Natural killer cell (primary cell): ENCODE results near the gene MPDU1. TPM values are rescaled to one million over a fixed set of nuclear protein-coding genes. Genes with fewer than 3 reads are reported as not detected.

ENCODE experiments used
- ATAC-seq, 3 donors: fragments of 150-1000 bp in 2 of 3; fragments of 200-7000 bp in 1 of 3; cut with Tn5 transposase; 1 replicate in 1 of 3; 2 replicates in 2 of 3; pipeline ENCODE4 v1.10.0; 2021; ENCODE audit warnings: mild to moderate bottlenecking in 2 of 3, moderate library complexity in 2 of 3
- DNase-seq, 2 donors: peaks; one replicate each; pipeline versions ENCODE4 v3.0.0 to v3.0.0-alpha.2; 2013 to 2021; ENCODE audit warnings: mixed read lengths in 1 of 2
- H3K27ac ChIP-seq: one replicate; pipeline ENCODE4 v1.5.1; 2013; ENCODE audit warnings: mild to moderate bottlenecking, low read length
- H3K27me3 ChIP-seq: one replicate; pipeline ENCODE4 v1.6.1; 2013; ENCODE audit warnings: low read length; ENCODE audit not compliant: control insufficient read depth, insufficient read depth
- H3K36me3 ChIP-seq: one replicate; pipeline ENCODE4 v1.6.1; 2013; ENCODE audit warnings: low read length; ENCODE audit not compliant: control insufficient read depth, insufficient read depth
- H3K4me1 ChIP-seq: one replicate; pipeline ENCODE4 v1.6.1; 2013; ENCODE audit warnings: low read length; ENCODE audit not compliant: control insufficient read depth, insufficient read depth
- H3K4me3 ChIP-seq: one replicate; pipeline ENCODE4 v1.5.1; 2013; ENCODE audit warnings: low read length
- H3K9me3 ChIP-seq: one replicate; pipeline ENCODE4 v1.6.1; 2013; ENCODE audit warnings: low read length; ENCODE audit not compliant: control insufficient read depth, insufficient read depth
- H3K27ac Mint-ChIP-seq, 2 donors: one replicate each; pipeline ENCODE4 v1.8.0; 2022; ENCODE audit warnings: mild to moderate bottlenecking in 2 of 2, mixed read lengths in 2 of 2, moderate library complexity in 1 of 2
- H3K27me3 Mint-ChIP-seq, 2 donors: one replicate each; pipeline ENCODE4 v1.8.0; 2022; ENCODE audit warnings: low read depth in 2 of 2, mixed read lengths in 2 of 2
- H3K36me3 Mint-ChIP-seq: one replicate; pipeline ENCODE4 v1.8.0; 2022; ENCODE audit warnings: mixed read lengths
- H3K4me1 Mint-ChIP-seq, 2 donors: one replicate each; pipeline ENCODE4 v1.8.0; 2022; ENCODE audit warnings: mixed read lengths in 2 of 2
- H3K4me3 Mint-ChIP-seq: one replicate; pipeline ENCODE4 v1.8.0; 2022; ENCODE audit warnings: mild to moderate bottlenecking, moderate library complexity, mixed read lengths
- H3K9me3 Mint-ChIP-seq, 2 donors: one replicate each; pipeline ENCODE4 v1.8.0; 2022; ENCODE audit warnings: mixed read lengths in 2 of 2
- WGBS: methylation state at CpG from one replicate; pipeline ENCODE4 v1.1.7; 2013; ENCODE audit warnings: missing lambda C conversion rate; ENCODE audit not compliant: insufficient coverage; 5-methylcytosine and 5-hydroxymethylcytosine counted together
- intact Hi-C: fragments of 100-400 bp; cut with micrococcal nuclease; formaldehyde crosslinking; loops from one replicate; pipeline ENCODE4 v1.14.2; 2022
- total RNA-seq, 4 donors: library from RNA; stranded (reverse); fragments of 120-200 nt in 1 of 4; gene quantifications; one replicate each; pipeline versions ENCODE4 v1.2.3 to v1.2.4, GENCODE V29; 2013 to 2022
- TF ChIP-seq, protein P1 (sequence below): fragments of 200-600 bp; IDR thresholded peaks from one replicate; pipeline ENCODE4 v1.8.0; 2022; ENCODE audit warnings: antibody characterized with exemption

MPDU1 gene
- total RNA-seq, 3 donors from 2014 or later (not counting 1 experiment from before 2014, with no cell fraction given), result 26.3 to 29.2 (median 27.1) TPM

DNA sequence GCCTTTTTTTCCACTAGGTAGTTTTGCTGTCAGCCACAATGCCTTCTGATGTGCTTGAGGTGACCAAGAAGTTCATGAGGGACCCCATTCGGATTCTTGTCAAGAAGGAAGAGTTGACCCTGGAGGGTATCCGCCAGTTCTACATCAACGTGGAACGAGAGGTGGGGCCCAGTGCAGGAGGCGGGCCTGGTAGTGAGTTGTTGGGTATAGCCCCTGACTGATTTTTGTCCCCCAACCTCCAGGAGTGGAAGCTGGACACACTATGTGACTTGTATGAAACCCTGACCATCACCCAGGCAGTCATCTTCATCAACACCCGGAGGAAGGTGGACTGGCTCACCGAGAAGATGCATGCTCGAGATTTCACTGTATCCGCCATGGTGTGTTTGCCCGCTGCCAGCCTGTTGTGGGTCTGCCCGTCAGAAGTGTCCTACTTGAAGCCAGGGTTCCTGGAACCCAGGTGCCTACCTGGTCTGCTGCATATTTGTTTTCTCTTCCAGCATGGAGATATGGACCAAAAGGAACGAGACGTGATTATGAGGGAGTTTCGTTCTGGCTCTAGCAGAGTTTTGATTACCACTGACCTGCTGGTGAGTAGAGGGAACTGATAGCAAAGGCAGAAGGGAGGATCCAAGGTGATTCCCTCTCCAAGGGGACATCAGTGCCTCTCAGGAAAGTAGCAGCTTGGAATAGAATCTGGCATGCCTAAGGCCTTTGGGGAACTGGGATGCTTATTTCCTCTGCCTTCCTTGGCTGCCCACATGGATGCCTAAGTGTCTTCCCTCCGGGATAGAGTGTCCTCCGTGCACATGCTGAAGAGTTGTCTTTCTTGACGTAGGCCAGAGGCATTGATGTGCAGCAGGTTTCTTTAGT lies 6.1 kb upstream of the MPDU1 start:
- no peaks in the 10 kb centered on the region for H3K9me3 ChIP-seq
- H3K4me1 ChIP-seq, result peaks cover 68% of the 10 kb centered on the region
- no peaks in the 10 kb centered on the region for H3K27me3 Mint-ChIP-seq
- H3K4me3 Mint-ChIP-seq, result no peak overlapping the region
- H3K36me3 ChIP-seq, result peaks cover 49% of the 10 kb centered on the region
- TF ChIP-seq, protein P1, sequence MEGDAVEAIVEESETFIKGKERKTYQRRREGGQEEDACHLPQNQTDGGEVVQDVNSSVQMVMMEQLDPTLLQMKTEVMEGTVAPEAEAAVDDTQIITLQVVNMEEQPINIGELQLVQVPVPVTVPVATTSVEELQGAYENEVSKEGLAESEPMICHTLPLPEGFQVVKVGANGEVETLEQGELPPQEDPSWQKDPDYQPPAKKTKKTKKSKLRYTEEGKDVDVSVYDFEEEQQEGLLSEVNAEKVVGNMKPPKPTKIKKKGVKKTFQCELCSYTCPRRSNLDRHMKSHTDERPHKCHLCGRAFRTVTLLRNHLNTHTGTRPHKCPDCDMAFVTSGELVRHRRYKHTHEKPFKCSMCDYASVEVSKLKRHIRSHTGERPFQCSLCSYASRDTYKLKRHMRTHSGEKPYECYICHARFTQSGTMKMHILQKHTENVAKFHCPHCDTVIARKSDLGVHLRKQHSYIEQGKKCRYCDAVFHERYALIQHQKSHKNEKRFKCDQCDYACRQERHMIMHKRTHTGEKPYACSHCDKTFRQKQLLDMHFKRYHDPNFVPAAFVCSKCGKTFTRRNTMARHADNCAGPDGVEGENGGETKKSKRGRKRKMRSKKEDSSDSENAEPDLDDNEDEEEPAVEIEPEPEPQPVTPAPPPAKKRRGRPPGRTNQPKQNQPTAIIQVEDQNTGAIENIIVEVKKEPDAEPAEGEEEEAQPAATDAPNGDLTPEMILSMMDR, result no peak
- WGBS, result 92% methylated on average over 17 of the region's 17 CpGs
- intact Hi-C loops, result no loop called here
- H3K27ac Mint-ChIP-seq, result peak overlapping the region; percentile 93 to 98
- no peaks in the 10 kb centered on the region for H3K9me3 Mint-ChIP-seq
- ATAC-seq (no peak), DNase-seq (no peak)
- no peaks in the 10 kb centered on the region for H3K27me3 ChIP-seq
- H3K36me3 Mint-ChIP-seq, result peaks cover 15% of the 10 kb centered on the region
- H3K4me1 Mint-ChIP-seq, result peaks cover 55 to 66% of the 10 kb centered on the region in 2 donors
- no peak overlapping the region for H3K27ac ChIP-seq
- no peak overlapping the region for H3K4me3 ChIP-seq

GRCh38 chr17:7579001-7579833 lies 4.4 kb upstream of the MPDU1 start, which contains the start of gene CD68:
CD68 (plus strand) TSS chr17:7579638; CDS start chr17:7579678, 40 bp downstream.
- Histone ChIP-seq H3K36me3 (peaks cover 47% of the 10 kb centered on the region), H3K27me3 (no peaks in the 10 kb centered on the region), H3K27ac (peak within 1 kb of the TSS; percentile 71), H3K4me3 (peak within 1 kb of the TSS; percentile 0), H3K9me3 (no peaks in the 10 kb centered on the region), H3K4me1 (peaks cover 75% of the 10 kb centered on the region)
- peaks cover 58 to 65% of the 10 kb centered on the region in 2 donors for H3K4me1 Mint-ChIP-seq
- TF ChIP-seq, protein P1, result no peak
- H3K27me3 Mint-ChIP-seq, result no peaks in the 10 kb centered on the region
- intact Hi-C loops, result no loop called here
- H3K36me3 Mint-ChIP-seq, result peaks cover 15% of the 10 kb centered on the region
- DNase-seq (peak in 1 of 2 donors; percentile 66), ATAC-seq (peak; percentile 11 to 46 (median 38))
- H3K4me3 Mint-ChIP-seq, result peak within 1 kb of the TSS; percentile 69
- H3K9me3 Mint-ChIP-seq, result no peaks in the 10 kb centered on the region
- peak within 1 kb of the TSS; percentile 93 to 98 for H3K27ac Mint-ChIP-seq
- WGBS, result 33% methylated on average over 7 of the region's 7 CpGs

GRCh38 chr17:7579834-7580603 lies 3.6 kb upstream of the MPDU1 start:
- peaks cover 15% of the 10 kb centered on the region for H3K36me3 Mint-ChIP-seq
- DNase-seq, result peak in 1 of 2 donors; percentile 36
- intact Hi-C loops, result no loop called here

More at GRCh38 chr17:7579834-7580603, 3.6 kb upstream of the MPDU1 start:
- Mint-ChIP-seq H3K9me3 (no peaks in the 10 kb centered on the region), H3K27ac (peak overlapping the region; percentile 93 to 98), H3K4me3 (peak overlapping the region; percentile 69), H3K27me3 (no peaks in the 10 kb centered on the region), H3K4me1 (peaks cover 52 to 65% of the 10 kb centered on the region in 2 donors)
- TF ChIP-seq, protein P1, result no peak
- peak in 1 of 3 donors; percentile 4 for ATAC-seq
- peak overlapping the region; percentile 71 for H3K27ac ChIP-seq
- no peaks in the 10 kb centered on the region for H3K9me3 ChIP-seq
- peaks cover 75% of the 10 kb centered on the region for H3K4me1 ChIP-seq
- H3K27me3 ChIP-seq, result no peaks in the 10 kb centered on the region
- H3K4me3 ChIP-seq, result peak overlapping the region; percentile 0
- 53% methylated on average over 12 of the region's 12 CpGs for WGBS
- H3K36me3 ChIP-seq, result peaks cover 39% of the 10 kb centered on the region
